IMR-90 (cell line): ENCODE measurements around the gene RAB31.

Experiments
- MXI1 ChIP-seq: IDR thresholded peaks from 2 replicates; pipeline ENCODE4 v1.6.1; 2012; ENCODE audit warnings: low read depth, mild to moderate bottlenecking, low read length, moderate library complexity, borderline replicate concordance
- POLR2A ChIP-seq: IDR thresholded peaks from 2 replicates; pipeline ENCODE4 v1.6.1; 2012; ENCODE audit warnings: mild to moderate bottlenecking, low read depth, low read length
- TF ChIP-seq, protein P1 (sequence below): conservative IDR thresholded peaks from 2 replicates; pipeline ENCODE4 v1.5.1; 2012; ENCODE audit warnings: mild to moderate bottlenecking, low read depth, low read length, improper control_type of control experiment
- TF ChIP-seq, protein P2 (sequence below): fragments of 150-350 bp; IDR thresholded peaks from 2 replicates; pipeline ENCODE4 v1.6.1; 2016; ENCODE audit warnings: low read depth, mild to moderate bottlenecking, low read length, moderate library complexity, borderline replicate concordance

DNA sequence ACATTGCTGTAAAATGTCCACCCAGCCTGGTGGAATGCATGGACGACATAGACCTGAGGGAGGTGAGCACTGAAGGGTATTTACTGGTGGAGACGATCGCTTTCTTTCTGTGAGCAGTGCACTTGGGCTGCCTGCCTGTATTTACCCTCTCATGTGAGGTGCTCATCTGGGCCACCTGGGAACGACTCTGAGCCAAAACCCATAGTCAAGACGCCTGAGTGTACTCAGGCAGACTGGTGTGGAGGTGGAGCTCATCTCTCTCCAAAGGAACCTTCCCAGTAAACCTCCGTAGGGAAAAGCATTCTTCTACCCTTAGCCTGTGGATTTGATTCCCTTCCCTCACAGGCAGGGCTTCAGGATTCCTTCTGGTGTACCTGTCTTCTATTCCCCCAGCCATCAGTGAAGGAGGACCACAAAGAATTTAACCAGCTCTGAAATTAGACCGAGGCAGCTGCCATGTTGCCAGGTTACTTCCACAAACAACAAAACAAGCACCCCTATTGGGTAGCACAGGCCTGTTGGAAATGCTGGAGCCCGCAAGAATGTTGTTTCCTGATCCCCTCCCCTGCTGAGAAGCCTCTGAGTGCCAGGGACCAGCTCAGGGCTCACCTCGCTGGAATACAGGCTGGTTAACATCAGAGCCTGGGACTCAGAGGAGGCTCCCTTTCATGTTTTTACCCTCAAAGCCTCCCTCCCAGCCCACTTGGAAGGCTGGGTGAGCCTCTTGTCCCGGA, 130.2 kb downstream of the RAB31 start:
- TF ChIP-seq, protein P1, sequence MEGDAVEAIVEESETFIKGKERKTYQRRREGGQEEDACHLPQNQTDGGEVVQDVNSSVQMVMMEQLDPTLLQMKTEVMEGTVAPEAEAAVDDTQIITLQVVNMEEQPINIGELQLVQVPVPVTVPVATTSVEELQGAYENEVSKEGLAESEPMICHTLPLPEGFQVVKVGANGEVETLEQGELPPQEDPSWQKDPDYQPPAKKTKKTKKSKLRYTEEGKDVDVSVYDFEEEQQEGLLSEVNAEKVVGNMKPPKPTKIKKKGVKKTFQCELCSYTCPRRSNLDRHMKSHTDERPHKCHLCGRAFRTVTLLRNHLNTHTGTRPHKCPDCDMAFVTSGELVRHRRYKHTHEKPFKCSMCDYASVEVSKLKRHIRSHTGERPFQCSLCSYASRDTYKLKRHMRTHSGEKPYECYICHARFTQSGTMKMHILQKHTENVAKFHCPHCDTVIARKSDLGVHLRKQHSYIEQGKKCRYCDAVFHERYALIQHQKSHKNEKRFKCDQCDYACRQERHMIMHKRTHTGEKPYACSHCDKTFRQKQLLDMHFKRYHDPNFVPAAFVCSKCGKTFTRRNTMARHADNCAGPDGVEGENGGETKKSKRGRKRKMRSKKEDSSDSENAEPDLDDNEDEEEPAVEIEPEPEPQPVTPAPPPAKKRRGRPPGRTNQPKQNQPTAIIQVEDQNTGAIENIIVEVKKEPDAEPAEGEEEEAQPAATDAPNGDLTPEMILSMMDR = no peak
- TF ChIP-seq POLR2A (no peak), MXI1 (no peak)
- TF ChIP-seq, protein P2, sequence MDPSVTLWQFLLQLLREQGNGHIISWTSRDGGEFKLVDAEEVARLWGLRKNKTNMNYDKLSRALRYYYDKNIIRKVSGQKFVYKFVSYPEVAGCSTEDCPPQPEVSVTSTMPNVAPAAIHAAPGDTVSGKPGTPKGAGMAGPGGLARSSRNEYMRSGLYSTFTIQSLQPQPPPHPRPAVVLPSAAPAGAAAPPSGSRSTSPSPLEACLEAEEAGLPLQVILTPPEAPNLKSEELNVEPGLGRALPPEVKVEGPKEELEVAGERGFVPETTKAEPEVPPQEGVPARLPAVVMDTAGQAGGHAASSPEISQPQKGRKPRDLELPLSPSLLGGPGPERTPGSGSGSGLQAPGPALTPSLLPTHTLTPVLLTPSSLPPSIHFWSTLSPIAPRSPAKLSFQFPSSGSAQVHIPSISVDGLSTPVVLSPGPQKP = no peak
